Endothelial cell of umbilical vein (primary cell): ENCODE measurements around the gene MAPKAP1. TPM values are rescaled to one million over a fixed set of nuclear protein-coding genes. Genes with fewer than 3 reads are reported as not detected.

Experiments used
- BruUV-seq: library from RNA; stranded (reverse); fragments of 400-500 nt; replicated peaks from 2 replicates; lab custom pipeline; 2021; lab: Mats Ljungman, UMichigan
- CTCF ChIA-PET: fragments of 300-600, 350-600 bp; sonication (Branson Sonifier 250); formaldehyde crosslinking; loops from one replicate; lab custom pipeline; 2021; ENCODE audit warnings: antibody characterized with exemption, inconsistent platforms; lab: Charles Lee
- POLR2A ChIA-PET: fragments of 300-600, 350-600 bp; sonication (Branson Sonifier 250); formaldehyde crosslinking; loops from one replicate; lab custom pipeline; 2021; ENCODE audit warnings: antibody characterized with exemption, inconsistent platforms; lab: Charles Lee
- DNase-seq: peaks from one replicate; pipeline ENCODE4 v3.0.0-alpha.2; 2011; ENCODE audit warnings: low read depth, low spot score
- FAIRE-seq: peaks from 2 replicates; lab custom pipeline; 2011; peaks lifted over from hg19 to GRCh38; lab: Jason Lieb, UNC
- H2AFZ ChIP-seq: 2 replicates; pipeline ENCODE4 v1.6.0; 2012; ENCODE audit warnings: low read depth, low read length, control low read depth, inconsistent platforms
- H3K27ac ChIP-seq: 2 replicates; pipeline ENCODE4 v1.5.1; 2011; ENCODE audit warnings: low read depth, mild to moderate bottlenecking, control low read depth, low read length, moderate library complexity; ENCODE audit not compliant: insufficient read depth
- H3K27me3 ChIP-seq, 2 experiments: 2 replicates each; pipeline versions ENCODE4 v1.6.0 to v1.6.1; 2011; ENCODE audit warnings: low read length in 2 of 2, mixed read lengths in 1 of 2; ENCODE audit not compliant: control insufficient read depth in 2 of 2, insufficient read depth in 2 of 2
- H3K36me3 ChIP-seq, 2 experiments: 2 replicates in 1 of 2; 3 replicates in 1 of 2; pipeline ENCODE4 v1.5.1; 2011; ENCODE audit warnings: low read length in 2 of 2, mild to moderate bottlenecking in 1 of 2, moderate library complexity in 1 of 2; ENCODE audit not compliant: control insufficient read depth in 2 of 2, insufficient read depth in 2 of 2; ENCODE audit errors: extremely low read depth in 1 of 2
- H3K4me1 ChIP-seq: 3 replicates; pipeline ENCODE4 v1.5.1; 2011; ENCODE audit warnings: mild to moderate bottlenecking, low read length; ENCODE audit not compliant: control insufficient read depth, insufficient read depth; ENCODE audit errors: extremely low read depth
- H3K4me2 ChIP-seq: 2 replicates; pipeline ENCODE4 v1.6.1; 2011; ENCODE audit warnings: low read length, control low read depth, mixed read lengths; ENCODE audit not compliant: insufficient read depth
- H3K4me3 ChIP-seq, 3 experiments: fragments of 200-600 bp in 1 of 3; sonication (generic), shearing (Covaris generic) in 1 of 3; replicated peaks in 1 of 3; 2 replicates each; pipeline ENCODE4 v1.5.1; 2011 to 2016; ENCODE audit warnings: control low read depth in 3 of 3, low read length in 3 of 3, mild to moderate bottlenecking in 2 of 3, inconsistent platforms in 1 of 3, low read depth in 1 of 3, moderate library complexity in 1 of 3; ENCODE audit not compliant: insufficient read depth in 1 of 3
- H3K79me2 ChIP-seq: 2 replicates; pipeline ENCODE4 v1.6.0; 2012; ENCODE audit warnings: low read length, inconsistent platforms; ENCODE audit not compliant: control insufficient read depth, insufficient read depth
- H3K9ac ChIP-seq: replicated peaks from 2 replicates; pipeline ENCODE3; 2011; ENCODE audit warnings: low read length, control low read depth; ENCODE audit not compliant: insufficient read depth; ENCODE audit errors: extremely low read depth
- H3K9me1 ChIP-seq: replicated peaks from 3 replicates; pipeline ENCODE4 v1.6.0; 2011; ENCODE audit warnings: mild to moderate bottlenecking, low read length; ENCODE audit not compliant: control insufficient read depth, insufficient read depth; ENCODE audit errors: extremely low read depth
- H3K9me3 ChIP-seq: replicated peaks from 2 replicates; pipeline ENCODE4 v1.5.1; 2012; ENCODE audit warnings: low read length, inconsistent platforms; ENCODE audit not compliant: control insufficient read depth, insufficient read depth
- H4K20me1 ChIP-seq: replicated peaks from 2 replicates; pipeline ENCODE3; 2011; ENCODE audit warnings: mild to moderate bottlenecking, low read length; ENCODE audit not compliant: control insufficient read depth, insufficient read depth; ENCODE audit errors: extremely low read depth
- EZH2 ChIP-seq: IDR thresholded peaks from 2 replicates; pipeline ENCODE4 v1.6.1; 2012; ENCODE audit warnings: borderline replicate concordance, low read depth, mild to moderate bottlenecking, moderate library complexity, low read length, inconsistent platforms; ENCODE audit not compliant: severe bottlenecking
- FOS ChIP-seq: IDR thresholded peaks from 2 replicates; pipeline ENCODE4 v1.6.1; 2011; ENCODE audit warnings: mild to moderate bottlenecking, low read length, moderate library complexity, borderline replicate concordance; ENCODE audit not compliant: insufficient read depth
- GATA2 ChIP-seq: IDR thresholded peaks from 2 replicates; pipeline ENCODE4 v1.7.0; 2011; ENCODE audit warnings: low read depth, mild to moderate bottlenecking, moderate library complexity, mixed read lengths, low read length; ENCODE audit not compliant: insufficient read length, insufficient read depth
- JUN ChIP-seq: IDR thresholded peaks from 2 replicates; pipeline ENCODE4 v1.6.1; 2011; ENCODE audit warnings: borderline replicate concordance, low read depth; ENCODE audit not compliant: insufficient read length, insufficient read depth
- MYC ChIP-seq: IDR thresholded peaks from one replicate; pipeline ENCODE4 v1.6.1; 2011; ENCODE audit warnings: mild to moderate bottlenecking, low read depth, low read length
- POLR2A ChIP-seq: IDR thresholded peaks from 2 replicates; pipeline ENCODE4 v1.6.1; 2012; ENCODE audit warnings: low read depth, mild to moderate bottlenecking, control low read depth, low read length
- POLR2AphosphoS5 ChIP-seq: IDR thresholded peaks from 2 replicates; pipeline ENCODE4 v1.6.1; 2012; ENCODE audit warnings: low read depth, mild to moderate bottlenecking, control low read depth, low read length, moderate library complexity; ENCODE audit not compliant: insufficient read depth
- dilution Hi-C: fragments of 300-500 bp; cut with MboI; formaldehyde crosslinking; loops from one replicate; pipeline ENCODE4 v1.15.0; 2019; ENCODE audit warnings: low sequenced_read_pairs; ENCODE audit not compliant: extremely low pct_ligation_motif_present
- intact Hi-C: fragments of 100-400 bp; cut with micrococcal nuclease; formaldehyde crosslinking; loops from one replicate; pipeline ENCODE4 v1.10.0; 2022
- polyA plus RNA-seq, 4 experiments: library from polyadenylated mRNA; depleted of rRNA in 3 of 4; stranded (reverse) in 3 of 4; unstranded in 1 of 4; fragments of >200 nt; gene quantifications; 2 replicates each; pipeline versions ENCODE4 v1.2.1 to v1.2.3, GENCODE V29; 2011 to 2012; ENCODE audit warnings: missing spikeins in 1 of 4
- total RNA-seq: library from RNA; stranded (reverse); gene quantifications from 2 replicates; pipeline ENCODE4 v1.2.3, GENCODE V29; 2021
- TF ChIP-seq, protein P1 (sequence below), 2 donors: IDR thresholded peaks; 1 replicate in 1 of 2; 2 replicates in 1 of 2; pipeline ENCODE4 v1.5.1; 2011; ENCODE audit warnings: low read length in 2 of 2, mild to moderate bottlenecking in 2 of 2, moderate library complexity in 2 of 2, control low read depth in 1 of 2, inconsistent platforms in 1 of 2, low read depth in 1 of 2; ENCODE audit not compliant: insufficient read depth in 1 of 2; ENCODE audit errors: extremely low read depth in 1 of 2
- TF ChIP-seq, protein P2 (sequence below): IDR thresholded peaks from 2 replicates; pipeline ENCODE4 v1.6.1; 2011; ENCODE audit not compliant: insufficient read depth, insufficient read length

The MAPKAP1 gene
- total and polyA plus RNA-seq, 2 donors (not counting 3 experiments of a cell fraction or from before 2014, with no cell fraction given) = 61.9 to 99.1 TPM

DNA sequence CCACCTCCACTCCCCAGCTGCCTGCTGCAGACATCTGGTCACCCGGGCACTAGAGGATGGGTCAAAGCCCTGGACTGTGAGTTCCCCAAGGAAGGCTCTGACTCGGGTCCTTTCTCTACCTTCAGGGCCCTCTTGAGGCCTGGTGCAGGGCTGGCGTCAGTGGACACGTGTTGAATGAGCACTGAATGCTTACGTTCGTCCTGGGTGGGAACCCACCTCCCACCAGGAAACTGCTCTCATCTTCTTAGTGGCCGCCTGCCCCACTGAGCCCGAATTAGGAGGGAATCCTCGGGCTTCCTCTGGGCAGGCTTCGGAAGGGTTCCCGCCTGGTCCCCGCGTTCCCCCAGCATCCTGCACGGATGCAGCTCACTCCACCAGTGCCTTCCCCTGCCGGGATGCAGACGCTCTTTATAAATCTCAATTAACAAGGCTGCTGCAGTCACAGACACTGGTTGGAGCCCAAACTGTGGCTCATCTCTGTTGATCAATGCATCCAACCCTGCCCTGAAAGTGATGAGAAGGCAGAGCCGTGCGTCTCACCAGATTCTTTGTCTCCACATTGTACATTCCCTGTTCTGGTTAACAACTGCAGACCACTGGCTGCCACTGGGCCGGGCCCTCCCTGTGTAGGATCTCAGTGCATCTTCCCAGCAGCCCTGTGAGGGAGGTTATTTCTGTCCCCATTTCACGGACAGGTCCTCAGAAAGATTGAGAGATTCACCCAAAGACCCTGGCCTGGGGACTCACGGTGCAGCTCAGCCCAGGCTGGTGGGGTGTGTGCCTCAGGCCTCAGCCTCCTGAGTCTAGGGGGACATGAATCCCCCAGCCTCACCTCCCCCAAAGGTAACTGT, 276.6 kb downstream of the MAPKAP1 start:
- FAIRE-seq = no peak
- Histone ChIP-seq H3K79me2 (no peaks in the 10 kb centered on the region), H3K4me1 (no peaks in the 10 kb centered on the region), H3K27me3 (no peaks in the 10 kb centered on the region), H3K9me3 (no peaks in the 10 kb centered on the region), H3K9ac (no peak overlapping the region), H3K27ac (no peak overlapping the region), H2AFZ (no peak overlapping the region), H3K4me2 (no peak overlapping the region), H3K9me1 (no peaks in the 10 kb centered on the region), H3K36me3 (no peaks in the 10 kb centered on the region), H3K4me3 (no peak overlapping the region), H4K20me1 (no peaks in the 10 kb centered on the region)
- no peak for TF ChIP-seq FOS
- TF ChIP-seq, protein P1, sequence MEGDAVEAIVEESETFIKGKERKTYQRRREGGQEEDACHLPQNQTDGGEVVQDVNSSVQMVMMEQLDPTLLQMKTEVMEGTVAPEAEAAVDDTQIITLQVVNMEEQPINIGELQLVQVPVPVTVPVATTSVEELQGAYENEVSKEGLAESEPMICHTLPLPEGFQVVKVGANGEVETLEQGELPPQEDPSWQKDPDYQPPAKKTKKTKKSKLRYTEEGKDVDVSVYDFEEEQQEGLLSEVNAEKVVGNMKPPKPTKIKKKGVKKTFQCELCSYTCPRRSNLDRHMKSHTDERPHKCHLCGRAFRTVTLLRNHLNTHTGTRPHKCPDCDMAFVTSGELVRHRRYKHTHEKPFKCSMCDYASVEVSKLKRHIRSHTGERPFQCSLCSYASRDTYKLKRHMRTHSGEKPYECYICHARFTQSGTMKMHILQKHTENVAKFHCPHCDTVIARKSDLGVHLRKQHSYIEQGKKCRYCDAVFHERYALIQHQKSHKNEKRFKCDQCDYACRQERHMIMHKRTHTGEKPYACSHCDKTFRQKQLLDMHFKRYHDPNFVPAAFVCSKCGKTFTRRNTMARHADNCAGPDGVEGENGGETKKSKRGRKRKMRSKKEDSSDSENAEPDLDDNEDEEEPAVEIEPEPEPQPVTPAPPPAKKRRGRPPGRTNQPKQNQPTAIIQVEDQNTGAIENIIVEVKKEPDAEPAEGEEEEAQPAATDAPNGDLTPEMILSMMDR (IDR thresholded peaks at IDR 0.05; ENCODE audit: extremely low read depth in 1 of 2, insufficient read depth in 1 of 2, low read depth in 1 of 2, low read length in 2 of 2) = no peak
- no peak for TF ChIP-seq EZH2
- TF ChIP-seq GATA2 = no peak
- TF ChIP-seq JUN = no peak
- TF ChIP-seq MYC = no peak
- TF ChIP-seq POLR2AphosphoS5 = no peak
- TF ChIP-seq, protein P2, sequence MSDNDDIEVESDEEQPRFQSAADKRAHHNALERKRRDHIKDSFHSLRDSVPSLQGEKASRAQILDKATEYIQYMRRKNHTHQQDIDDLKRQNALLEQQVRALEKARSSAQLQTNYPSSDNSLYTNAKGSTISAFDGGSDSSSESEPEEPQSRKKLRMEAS = no peak
- no peak for TF ChIP-seq POLR2A
- no TSS peak for BruUV-seq
- POLR2A ChIA-PET = no interaction called here
- intact Hi-C loops = no loop called here
- no peak for DNase-seq
- dilution Hi-C loops = no loop called here
- CTCF ChIA-PET = interaction anchor here (0.8 kb wide), 1 partner anchor 15 kb away, joined by 3 read pairs; no protein-coding TSS in a partner anchor
